K562 (cell line): ENCODE measurements around the gene TFPI. TPM values are rescaled to one million over a fixed set of nuclear protein-coding genes. Genes with fewer than 3 reads are reported as not detected.

Source experiments
- CEBPG ChIP-seq, 3 experiments: fragments of 200-800 bp in 1 of 3; sonication (Bioruptor generic) in 1 of 3; sonication (generic) in 1 of 3; formaldehyde crosslinking in 1 of 3; IDR thresholded peaks in 2 of 3; conservative IDR thresholded peaks in 1 of 3; 2 replicates each; pipeline versions ENCODE4 v1.6.1 to v1.8.0; 2016 to 2022; ENCODE audit warnings: missing compliant biosample characterization in 2 of 3, missing genetic modification characterization in 2 of 3, mild to moderate bottlenecking in 1 of 3, missing genetic modification reagents in 1 of 3
- DMBX1 ChIP-seq: fragments of 250-450 bp; sonication (Bioruptor Pico); IDR thresholded peaks from 2 replicates; pipeline ENCODE4 v1.8.0; 2022; ENCODE audit warnings: inconsistent platforms, mild to moderate bottlenecking, moderate library complexity, borderline replicate concordance
- EZH2 ChIP-seq: IDR thresholded peaks from 2 replicates; pipeline ENCODE4 v1.6.1; 2012; ENCODE audit warnings: low read depth, mild to moderate bottlenecking, inconsistent platforms, low read length, borderline replicate concordance
- FOXA3 ChIP-seq, 2 experiments: fragments of 450-650 bp in 1 of 2; sonication (generic) in 1 of 2; formaldehyde crosslinking; IDR thresholded peaks in 1 of 2; conservative IDR thresholded peaks in 1 of 2; 2 replicates each; pipeline versions ENCODE4 v1.4.0 to v1.8.0; 2020 to 2022; ENCODE audit warnings: mild to moderate bottlenecking in 2 of 2, missing genetic modification reagents in 1 of 2
- HINFP ChIP-seq: fragments of 450-650 bp; conservative IDR thresholded peaks from 2 replicates; pipeline ENCODE4 v1.6.1; 2016; ENCODE audit warnings: missing genetic modification characterization, low read depth, mild to moderate bottlenecking, control low read depth, missing compliant biosample characterization
- JUND ChIP-seq, 2 experiments: IDR thresholded peaks; 2 replicates in 1 of 2; 3 replicates in 1 of 2; pipeline ENCODE4 v1.6.1; 2011; ENCODE audit warnings: borderline replicate concordance in 2 of 2, low read depth in 2 of 2, low read length in 2 of 2, improper control_type of control experiment in 1 of 2, missing biosample characterization in 1 of 2, missing genetic modification characterization in 1 of 2, missing genetic modification reagents in 1 of 2
- MECOM ChIP-seq: fragments of 250-450 bp; sonication (Bioruptor Pico); IDR thresholded peaks from 2 replicates; pipeline ENCODE4 v1.8.0; 2022; ENCODE audit warnings: inconsistent platforms
- RFX1 ChIP-seq: fragments of 450-650 bp; IDR thresholded peaks from 2 replicates; pipeline ENCODE4 v1.6.1; 2016; ENCODE audit warnings: mild to moderate bottlenecking, moderate library complexity
- SMAD3 ChIP-seq: fragments of 450-650 bp; formaldehyde crosslinking; conservative IDR thresholded peaks from 2 replicates; pipeline ENCODE4 v1.4.0; 2020; ENCODE audit warnings: mild to moderate bottlenecking
- ZBTB17 ChIP-seq: fragments of 450-650 bp; formaldehyde crosslinking; IDR thresholded peaks from 2 replicates; pipeline ENCODE4 v1.4.0; 2020; ENCODE audit warnings: mild to moderate bottlenecking
- ZBTB8A ChIP-seq: fragments of 450-650 bp; IDR thresholded peaks from 2 replicates; pipeline ENCODE4 v1.6.1; 2018; ENCODE audit warnings: mild to moderate bottlenecking, moderate library complexity; ENCODE audit not compliant: partially characterized antibody
- ZNF217 ChIP-seq: sonication (generic); formaldehyde crosslinking; IDR thresholded peaks from 2 replicates; pipeline ENCODE4 v1.8.0; 2022; ENCODE audit warnings: mild to moderate bottlenecking, missing genetic modification reagents
- polyA plus RNA-seq, 8 experiments: library from polyadenylated mRNA; depleted of rRNA in 4 of 8; stranded (reverse) in 5 of 8; unstranded in 3 of 8; fragments of >200 nt; fragmentation: Nextera tagmentation in 2 of 8; fragmentation: Illumina TruSeq in 1 of 8; extraction: Ambion mirVana in 2 of 8; extraction: Trizol in 1 of 8; gene quantifications; 2 replicates each; pipeline versions ENCODE4 v1.2.1 to v1.2.3, GENCODE V29; 2011 to 2014; ENCODE audit warnings: inconsistent platforms in 1 of 8, missing spikeins in 1 of 8
- total RNA-seq, 7 experiments: library from RNA; depleted of rRNA in 6 of 7; stranded (reverse); fragments of >200 nt in 6 of 7; fragmentation: Illumina TruSeq in 2 of 7; extraction: Trizol in 2 of 7; gene quantifications; 2 replicates each; pipeline versions ENCODE4 v1.2.1 to v1.2.3, GENCODE V29; 2011 to 2021; ENCODE audit warnings: low replicate concordance in 1 of 7

The TFPI gene
- total and polyA plus RNA-seq, 9 of the 15 experiments (the other 6 are each of a cell fraction or from before 2014, with no cell fraction given) = 53.5 to 219 (median 100) TPM

GRCh38 chr2:187552828-187553681 is 1.2 kb downstream of the TFPI start (continued):
- TF ChIP-seq CEBPG (CRISPR knock-in tag; IDR thresholded peaks at IDR 0.05) (no peak), CEBPG (tag; conservative IDR thresholded peaks at IDR 0.05 in 1 of 2, IDR thresholded peaks at IDR 0.05 in 1 of 2) (peak; percentile 76 to 93), HINFP (tag) (no peak), ZNF217 (CRISPR knock-in tag) (no peak), ZBTB17 (no peak), FOXA3 (CRISPR knock-in tag; conservative IDR thresholded peaks at IDR 0.05 in 1 of 2, IDR thresholded peaks at IDR 0.05 in 1 of 2) (no peak; a peak in 1 of 4 replicates), JUND (IDR thresholded peaks at IDR 0.05; ENCODE audit: borderline replicate concordance, low read depth, low read length) (peak; percentile 89), JUND (tag; IDR thresholded peaks at IDR 0.05; ENCODE audit: borderline replicate concordance, low read depth, low read length) (peak; percentile 92; the same call in 2 of the 3 replicates), MECOM (CRISPR knock-in tag) (no peak), SMAD3 (no peak), ZBTB8A (no peak), DMBX1 (CRISPR knock-in tag) (no peak), EZH2 (no peak), RFX1 (no peak; the same call in 1 of the 2 replicates)
